Measurements from ENCODE around the gene TMEM240.
"Not testable (repeated sequence)": the region's sequence is repeated elsewhere in the genome, so short reads cannot be mapped to it uniquely, and the experiment has no call there.

Gene TMEM240

DNA sequence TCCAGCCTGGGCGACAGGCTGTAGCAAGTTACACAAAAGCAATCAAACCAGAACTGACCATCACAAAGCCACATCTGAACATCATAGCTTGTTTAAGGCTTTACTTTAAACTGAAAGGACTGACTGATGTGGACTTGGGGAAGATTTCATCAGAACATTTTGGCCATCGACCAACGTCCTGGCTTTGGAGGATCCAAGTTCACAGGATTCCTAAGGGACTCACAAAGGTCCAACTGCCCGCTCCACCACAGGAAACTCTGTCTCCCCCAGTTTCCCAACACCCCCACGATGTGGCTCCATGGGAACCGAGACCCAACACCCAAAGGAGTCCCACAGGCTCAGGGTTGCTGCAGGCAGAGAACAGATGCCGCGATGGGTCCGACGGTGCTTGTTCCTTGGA is 24.9 kb upstream of the TMEM240 start:
- peak in 1 of 2 experiments; percentile 18 for DNase-seq (ENCODE audit: low read depth in 1 of 2, low spot score in 1 of 2)
- TF ChIP-seq JUND (IDR thresholded peaks at IDR 0.05; ENCODE audit: low read depth): no peak
- in situ Hi-C loops (cut with HindIII; ENCODE audit: low pct_unique_long_range_greater_than_20kb, low sequenced_read_pairs): no loop called here

DNA sequence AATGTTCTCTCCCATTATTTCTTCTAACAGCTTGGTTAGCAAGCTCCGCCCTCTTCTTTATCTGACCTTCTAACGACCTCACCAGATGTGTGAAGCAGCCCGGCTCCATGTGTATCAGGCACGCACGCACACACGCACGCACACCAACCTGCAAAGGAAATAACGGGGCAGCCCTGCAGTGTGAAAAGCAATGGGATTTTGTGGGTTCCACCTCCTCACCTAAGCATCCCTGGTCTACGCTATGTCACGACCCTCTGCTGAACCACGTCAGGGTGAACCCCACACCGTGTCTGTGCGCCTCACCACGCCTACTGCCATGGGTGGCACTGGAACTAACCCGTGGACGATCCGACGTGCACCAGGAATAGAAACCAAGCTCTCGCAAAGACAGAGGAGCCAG is 23.8 kb upstream of the TMEM240 start:
- DNase-seq (ENCODE audit: low read depth in 1 of 2, low spot score in 1 of 2): no peak
- no peak for TF ChIP-seq JUND (IDR thresholded peaks at IDR 0.05; ENCODE audit: low read depth)
- in situ Hi-C loops (cut with HindIII; ENCODE audit: low pct_unique_long_range_greater_than_20kb, low sequenced_read_pairs): no loop called here

DNA sequence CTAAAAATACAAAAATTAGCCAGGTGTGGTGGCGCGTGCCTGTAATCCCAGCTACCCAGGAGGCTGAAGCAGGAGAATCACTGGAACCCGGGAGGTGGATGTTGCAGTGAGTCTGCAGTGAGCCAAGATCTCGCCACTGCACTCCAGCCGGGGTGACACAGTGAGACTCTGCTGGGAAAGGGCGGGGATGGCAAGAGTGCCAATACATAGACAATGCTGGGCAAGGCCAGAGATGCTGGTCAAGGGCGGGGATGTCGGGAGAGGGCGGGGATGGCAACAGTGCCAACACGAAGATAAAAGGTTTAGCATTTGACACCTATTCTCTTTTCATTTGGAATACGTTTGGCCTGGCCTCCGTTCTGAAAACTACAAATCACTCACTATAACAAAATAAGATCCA is 23.3 kb upstream of the TMEM240 start:
- DNase-seq (ENCODE audit: low read depth in 1 of 2, low spot score in 1 of 2): no peak
- in situ Hi-C loops (cut with HindIII; ENCODE audit: low pct_unique_long_range_greater_than_20kb, low sequenced_read_pairs): no loop called here

DNA sequence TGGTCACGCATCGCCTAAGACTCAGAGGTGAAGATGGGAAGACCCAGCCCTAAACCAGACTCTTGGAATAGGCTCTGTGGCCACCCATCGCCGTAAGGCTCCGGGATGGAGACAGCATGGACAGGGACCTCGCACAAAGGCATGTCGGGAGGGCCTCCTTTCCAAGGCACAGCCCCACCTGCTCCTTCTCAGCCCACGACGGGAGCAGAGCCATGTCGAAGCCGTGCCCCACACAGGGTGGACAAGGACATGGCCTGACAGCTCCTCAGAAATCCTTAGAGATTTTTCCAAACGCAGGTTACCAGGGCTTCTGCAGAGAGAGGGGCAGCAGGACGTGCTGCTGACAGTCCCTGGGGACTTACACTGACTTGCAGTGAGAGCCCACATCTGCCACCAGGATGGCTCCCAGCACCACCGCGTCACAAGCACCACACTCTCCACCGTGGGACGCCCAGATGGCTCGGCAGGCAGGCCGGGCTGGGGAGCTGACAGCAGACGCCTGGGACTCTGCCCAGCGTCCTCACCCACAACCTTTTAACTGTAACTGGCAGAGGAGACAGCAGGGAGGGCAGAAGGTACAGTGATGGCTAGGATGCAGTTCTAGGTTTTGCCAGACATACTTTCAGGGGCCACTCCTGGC is 22.3 kb upstream of the TMEM240 start:
- no peak for DNase-seq (ENCODE audit: low read depth in 1 of 2, low spot score in 1 of 2)
- in situ Hi-C loops (cut with HindIII; ENCODE audit: low pct_unique_long_range_greater_than_20kb, low sequenced_read_pairs): no loop called here
- TF ChIP-seq JUND (IDR thresholded peaks at IDR 0.05; ENCODE audit: low read depth): no peak

More for the DNA sequence above, 23.3 kb upstream of the TMEM240 start:
- TF ChIP-seq JUND (IDR thresholded peaks at IDR 0.05; ENCODE audit: low read depth): no peak

DNA sequence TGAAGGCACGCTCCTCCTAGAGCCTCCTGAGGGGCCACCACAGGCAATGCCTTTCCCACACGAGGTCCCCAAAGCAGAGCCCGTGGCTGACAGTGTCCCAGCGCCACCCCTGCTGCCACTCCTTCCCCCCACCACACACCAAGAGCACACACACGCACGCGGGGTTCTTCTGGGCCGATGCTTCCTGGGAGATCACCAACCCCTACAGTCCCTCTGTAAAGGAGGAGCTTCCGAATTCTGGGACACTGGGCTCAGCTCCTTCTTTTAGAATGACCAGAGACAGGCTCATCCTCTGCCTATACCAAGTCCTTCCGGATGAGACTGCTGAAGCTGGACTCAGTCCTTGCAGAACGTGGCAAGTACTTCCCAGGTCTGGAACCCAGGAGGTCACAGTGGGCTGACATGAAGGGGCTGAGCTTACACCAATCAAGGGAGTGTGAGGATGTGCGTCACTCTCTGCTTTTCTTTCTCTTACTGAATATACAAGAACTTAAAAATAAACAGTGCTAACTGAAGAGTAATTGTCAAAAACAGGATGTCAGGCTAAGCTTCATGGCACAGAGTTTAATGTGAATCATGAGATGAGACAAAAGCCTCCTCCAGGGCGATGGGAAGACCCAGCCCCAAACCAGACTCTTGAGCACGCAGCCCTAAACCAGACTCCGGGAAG is 21.5 kb upstream of the TMEM240 start:
- TF ChIP-seq JUND (IDR thresholded peaks at IDR 0.05; ENCODE audit: low read depth): no peak
- in situ Hi-C loops (cut with HindIII; ENCODE audit: low pct_unique_long_range_greater_than_20kb, low sequenced_read_pairs): no loop called here
- DNase-seq (ENCODE audit: low read depth in 1 of 2, low spot score in 1 of 2): no peak

DNA sequence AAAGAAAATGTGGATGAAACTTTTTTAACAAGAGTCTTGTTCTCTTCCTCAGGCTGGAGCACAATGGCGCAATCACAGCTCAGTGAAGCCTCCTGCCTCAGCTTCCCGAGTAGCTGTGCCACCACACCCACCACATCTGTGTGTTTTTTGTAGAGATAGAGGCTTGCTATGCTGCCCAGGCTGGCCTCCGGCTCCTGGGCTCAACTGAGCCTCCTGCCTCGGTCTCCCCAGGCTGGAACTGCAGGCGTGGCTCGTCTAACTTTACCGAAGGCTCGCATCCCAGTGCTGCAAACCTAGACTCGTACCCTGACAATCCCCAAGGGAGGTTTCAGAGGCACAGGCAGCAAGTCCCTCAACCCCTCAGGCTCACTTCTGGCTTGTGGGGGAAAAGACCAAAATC is 19.8 kb upstream of the TMEM240 start:
- no peak for DNase-seq (ENCODE audit: low read depth in 1 of 2, low spot score in 1 of 2)
- in situ Hi-C loops (cut with HindIII; ENCODE audit: low pct_unique_long_range_greater_than_20kb, low sequenced_read_pairs): no loop called here
- TF ChIP-seq JUND (IDR thresholded peaks at IDR 0.05; ENCODE audit: low read depth): no peak

DNA sequence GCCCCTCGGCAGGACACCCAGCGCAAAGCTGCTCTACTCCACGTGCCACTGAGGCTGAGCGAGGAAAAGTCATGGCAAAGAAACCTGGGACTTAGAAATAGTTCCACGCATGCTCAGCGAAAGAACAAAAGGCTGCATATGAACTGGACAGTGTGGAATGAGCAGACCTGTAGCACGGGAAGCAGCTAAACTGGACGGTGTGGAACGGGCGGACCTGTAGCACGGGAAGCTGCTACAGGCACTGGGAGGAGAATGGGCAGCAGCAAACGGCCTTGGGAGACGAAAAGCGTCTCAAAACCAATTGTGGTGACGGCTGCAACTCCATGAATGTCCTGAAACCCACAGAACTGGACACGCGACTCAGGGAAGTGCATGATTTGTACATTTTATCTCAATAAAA is 18.6 kb upstream of the TMEM240 start:
- peak in 1 of 2 experiments; percentile 57 for DNase-seq (ENCODE audit: low read depth in 1 of 2, low spot score in 1 of 2)
- no peak for TF ChIP-seq JUND (IDR thresholded peaks at IDR 0.05; ENCODE audit: low read depth)
- in situ Hi-C loops (cut with HindIII; ENCODE audit: low pct_unique_long_range_greater_than_20kb, low sequenced_read_pairs): no loop called here

DNA sequence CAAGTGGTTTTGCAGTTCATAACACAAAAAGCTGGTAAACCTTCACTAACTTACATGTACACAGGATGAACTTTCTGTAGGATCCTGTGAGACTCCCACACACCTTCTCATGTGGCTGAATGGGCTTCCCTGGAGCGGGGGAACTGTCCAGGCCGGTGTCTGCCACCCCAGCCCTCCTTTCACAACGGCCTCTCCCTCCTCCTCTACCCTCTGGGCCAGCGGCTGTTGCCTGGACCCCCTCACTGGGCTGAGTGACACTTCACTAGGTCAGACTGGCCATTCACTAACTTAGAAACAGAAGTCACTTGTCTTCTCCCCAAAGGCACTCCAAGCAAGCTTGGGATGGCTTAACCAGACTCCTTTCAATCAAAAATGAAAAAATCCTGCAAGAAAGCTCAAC is 18.2 kb upstream of the TMEM240 start:
- TF ChIP-seq JUND (IDR thresholded peaks at IDR 0.05; ENCODE audit: low read depth): no peak
- in situ Hi-C loops (cut with HindIII; ENCODE audit: low pct_unique_long_range_greater_than_20kb, low sequenced_read_pairs): no loop called here
- no peak for DNase-seq (ENCODE audit: low read depth in 1 of 2, low spot score in 1 of 2)

DNA sequence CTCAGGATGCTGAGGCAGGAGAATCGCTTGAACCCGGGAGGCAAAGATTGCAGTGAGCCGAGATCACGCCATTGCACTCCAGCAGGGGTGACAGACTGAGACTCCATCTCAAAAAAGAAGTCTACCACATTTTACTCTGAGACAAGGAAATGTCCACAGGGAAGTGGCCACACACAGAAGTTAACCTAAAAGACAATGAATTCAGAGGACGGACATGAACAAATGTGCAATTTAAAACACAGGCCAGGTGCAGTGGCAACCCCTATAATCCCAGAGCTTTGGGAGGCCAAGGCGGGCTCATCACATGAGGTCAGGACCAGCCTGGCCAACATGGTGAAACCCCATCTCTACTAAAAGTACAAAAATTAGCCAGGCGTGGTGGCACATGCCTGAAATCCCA is 17.3 kb upstream of the TMEM240 start:
- DNase-seq (ENCODE audit: low read depth in 1 of 2, low spot score in 1 of 2); in situ Hi-C loops (cut with HindIII; ENCODE audit: low pct_unique_long_range_greater_than_20kb, low sequenced_read_pairs): not testable (repeated sequence)

DNA sequence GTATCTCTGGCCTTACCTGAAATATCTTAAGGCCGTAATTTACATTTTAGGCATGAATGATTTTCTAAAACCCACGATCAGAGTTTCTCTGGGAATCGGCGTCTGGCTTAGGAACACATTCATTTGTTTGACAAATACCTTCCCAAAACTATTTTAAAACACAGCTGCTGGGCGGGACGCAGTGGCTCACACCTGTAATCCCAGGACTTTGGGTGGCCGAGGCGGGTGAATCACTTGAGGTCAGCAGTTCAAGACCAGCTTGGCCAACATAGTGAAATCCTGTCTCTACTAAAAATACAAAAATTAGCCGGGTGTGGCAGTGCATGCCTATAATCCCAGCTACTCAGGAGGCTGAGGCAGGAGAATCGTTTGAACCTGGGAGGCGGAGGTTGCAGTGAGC is 16.5 kb upstream of the TMEM240 start:
- in situ Hi-C loops (cut with HindIII; ENCODE audit: low pct_unique_long_range_greater_than_20kb, low sequenced_read_pairs); DNase-seq (ENCODE audit: low read depth in 1 of 2, low spot score in 1 of 2): not testable (repeated sequence)

DNA sequence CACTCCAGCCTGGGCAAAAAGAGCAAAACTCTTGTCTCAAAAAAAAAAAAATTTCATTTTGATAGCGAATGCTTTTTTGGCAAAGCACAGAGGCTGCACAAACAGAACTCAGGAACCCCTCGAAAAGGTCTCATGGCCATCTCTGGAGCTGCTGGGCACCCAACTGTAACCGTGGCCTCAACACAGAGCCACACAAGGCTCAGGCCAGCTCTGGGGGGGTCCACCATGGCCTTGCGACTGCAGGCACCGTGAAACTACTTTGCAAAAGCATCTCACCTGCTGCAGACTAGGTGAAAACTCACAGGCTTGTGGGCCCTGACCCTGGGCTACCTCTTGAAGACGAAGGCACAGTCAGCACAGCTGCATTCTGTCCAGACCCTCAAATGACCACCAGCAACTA is 16.1 kb upstream of the TMEM240 start:
- in situ Hi-C loops (cut with HindIII; ENCODE audit: low pct_unique_long_range_greater_than_20kb, low sequenced_read_pairs): no loop called here
- TF ChIP-seq JUND (IDR thresholded peaks at IDR 0.05; ENCODE audit: low read depth): no peak
- no peak for DNase-seq (ENCODE audit: low read depth in 1 of 2, low spot score in 1 of 2)

DNA sequence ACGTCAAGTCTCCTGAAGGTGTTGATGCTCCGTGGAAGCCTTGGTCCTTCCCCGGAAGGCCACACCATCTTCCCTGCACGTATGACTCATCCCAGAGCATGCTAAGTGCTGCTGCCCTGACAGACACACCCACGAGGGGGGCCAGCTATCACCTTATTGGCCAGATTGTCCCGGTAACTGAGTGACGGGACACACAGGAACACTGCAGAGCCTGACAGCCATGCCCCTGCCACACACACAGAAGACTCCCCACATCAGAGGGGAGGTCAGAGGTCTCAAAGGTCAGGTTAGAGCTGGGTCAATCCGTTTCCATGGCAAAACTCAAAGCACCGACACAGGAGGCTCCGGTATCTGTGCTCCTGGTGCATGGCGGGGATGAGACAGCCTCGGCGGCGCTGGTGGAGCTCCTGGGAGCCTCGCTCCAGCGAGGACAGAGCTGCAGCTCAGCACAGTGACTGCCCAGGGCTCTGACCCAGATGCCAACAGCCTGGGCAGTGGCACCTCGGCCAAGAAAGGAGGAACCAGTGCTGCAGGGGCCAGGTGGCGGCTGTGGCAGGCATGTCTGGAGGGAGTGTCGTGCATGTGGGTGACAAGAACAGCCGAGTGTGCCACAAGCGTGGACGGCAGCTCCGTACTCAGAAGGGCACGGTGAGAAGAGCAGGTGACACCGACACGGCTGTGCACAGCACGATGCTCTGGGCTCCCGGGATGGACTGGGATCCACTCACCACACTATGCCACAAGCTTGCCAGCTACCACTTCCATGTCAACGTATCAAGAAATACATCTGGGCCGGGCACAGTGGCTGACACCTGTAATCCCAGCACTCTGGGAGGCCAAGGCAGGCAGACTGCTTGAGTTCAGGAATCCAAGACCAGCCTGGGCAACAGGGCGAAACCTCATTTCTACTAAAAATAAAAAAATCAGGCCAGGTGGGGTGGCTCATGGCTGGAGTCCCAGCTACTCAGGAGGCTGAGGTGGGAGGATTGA is 14.8 kb upstream of the TMEM240 start:
- no peak for TF ChIP-seq JUND (IDR thresholded peaks at IDR 0.05; ENCODE audit: low read depth)
- no peak for DNase-seq (ENCODE audit: low read depth in 1 of 2, low spot score in 1 of 2)
- in situ Hi-C loops (cut with HindIII; ENCODE audit: low pct_unique_long_range_greater_than_20kb, low sequenced_read_pairs): no loop called here

DNA sequence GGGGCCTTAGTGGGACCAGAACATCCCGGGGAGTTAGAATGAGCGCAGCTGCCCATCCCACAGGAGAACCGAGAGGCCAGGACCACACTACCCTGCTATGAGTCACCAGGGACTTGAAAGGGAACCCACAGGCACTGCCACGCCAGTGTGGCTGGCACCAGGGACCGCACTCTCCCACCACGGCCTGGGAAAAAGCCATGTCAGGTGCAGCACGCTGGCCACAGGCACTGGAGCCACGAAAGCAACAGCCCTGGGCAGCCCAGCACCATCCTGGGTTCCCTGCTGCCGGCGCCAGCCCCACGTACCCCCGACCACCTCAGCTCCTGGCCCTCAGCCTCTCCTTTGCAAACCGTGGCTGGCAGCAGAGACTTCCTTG is 14.1 kb upstream of the TMEM240 start:
- no peak for TF ChIP-seq JUND (IDR thresholded peaks at IDR 0.05; ENCODE audit: low read depth)
- in situ Hi-C loops (cut with HindIII; ENCODE audit: low pct_unique_long_range_greater_than_20kb, low sequenced_read_pairs): no loop called here
- no peak for DNase-seq (ENCODE audit: low read depth in 1 of 2, low spot score in 1 of 2)
